Measurements from ENCODE around the gene CREB3L2.

CREB3L2 gene

GRCh38 chr7:138032186-138032585 is 30.3 kb upstream of the CREB3L2 start:
- Histone ChIP-seq H4K8ac (ENCODE audit: low read length) (no peak overlapping the region), H3K23ac (ENCODE audit: low read length in 2 of 2) (no peak overlapping the region), H3K4me1 (ENCODE audit: control insufficient read depth, insufficient read depth, low read depth, low read length) (peaks cover 5% of the 10 kb centered on the region), H3K27me3 (ENCODE audit: control insufficient read depth in 1 of 2, insufficient read depth in 1 of 2, low read length in 2 of 2) (no peaks in the 10 kb centered on the region), H3K9ac (ENCODE audit: low read length) (no peak overlapping the region), H3K79me1 (replicated peaks; ENCODE audit: low read length, poor library complexity, severe bottlenecking) (no peaks in the 10 kb centered on the region), H3K27ac (ENCODE audit: low read length, poor library complexity, severe bottlenecking) (peak overlapping the region; percentile 40), H3K9me3 (ENCODE audit: control insufficient read depth, low read length) (no peaks in the 10 kb centered on the region), H3K4me2 (ENCODE audit: low read length, poor library complexity, severe bottlenecking) (no peak overlapping the region), H4K91ac (ENCODE audit: low read length) (no peak overlapping the region), H2BK12ac (ENCODE audit: low read length in 2 of 2) (no peak overlapping the region), H3K4ac (ENCODE audit: low read depth in 1 of 2, low read length in 2 of 2) (no peak overlapping the region), H2AFZ (ENCODE audit: low read depth, low read length) (no peak overlapping the region), H3K36me3 (ENCODE audit: control insufficient read depth in 1 of 2, insufficient read depth in 2 of 2, low read depth in 1 of 2, low read length in 2 of 2) (no peaks in the 10 kb centered on the region), H2BK15ac (ENCODE audit: low read depth, poor library complexity, severe bottlenecking) (no peak overlapping the region), H2BK5ac (ENCODE audit: low read depth, low read length, poor library complexity, severe bottlenecking) (no peak overlapping the region), H2AK5ac (ENCODE audit: low read length, severe bottlenecking) (no peak overlapping the region), H2BK120ac (ENCODE audit: low read depth, low read length) (no peak overlapping the region), H3K14ac (ENCODE audit: low read length in 2 of 2) (no peak overlapping the region), H3K18ac (ENCODE audit: low read depth in 1 of 2, low read length in 2 of 2) (no peak overlapping the region), H3K4me3 (ENCODE audit: insufficient read depth in 1 of 2, low read depth in 1 of 2, low read length in 2 of 2) (no peak overlapping the region)
- no peak for DNase-seq

DNA sequence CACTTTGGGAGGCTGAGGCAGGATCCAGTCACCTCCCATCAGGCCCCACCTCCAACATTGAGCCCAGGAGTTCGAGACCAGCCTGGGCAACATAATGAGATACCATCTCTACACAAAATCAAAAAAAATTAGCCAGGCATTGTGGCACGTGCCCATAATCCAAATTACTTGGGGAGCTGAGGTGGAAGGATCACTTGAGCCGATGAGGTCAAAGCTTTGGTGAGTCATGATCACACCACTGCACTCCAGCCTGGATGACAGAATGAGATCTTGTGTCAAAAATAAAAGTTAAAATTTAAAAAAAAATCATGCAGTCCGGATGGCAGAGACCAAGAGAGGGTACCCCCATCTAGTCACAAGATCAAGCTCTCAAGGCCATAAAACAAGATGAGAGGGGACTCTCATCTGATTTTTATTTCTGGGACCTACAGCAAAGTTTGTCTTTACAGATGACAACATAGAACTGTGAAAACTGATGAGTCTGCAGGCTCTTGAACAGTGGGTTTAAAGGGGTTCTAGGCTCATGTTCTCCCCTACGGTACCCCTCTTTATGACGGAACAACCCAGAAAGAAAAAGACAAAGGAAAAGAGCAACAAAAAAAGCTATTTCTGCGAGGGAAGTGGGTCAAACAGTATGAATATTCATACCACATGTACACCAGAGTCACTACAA is 28.9 kb upstream of the CREB3L2 start:
- Histone ChIP-seq H2BK12ac (ENCODE audit: low read length in 2 of 2) (no peak overlapping the region), H3K4me3 (ENCODE audit: insufficient read depth in 1 of 2, low read depth in 1 of 2, low read length in 2 of 2) (no peak overlapping the region), H3K4me1 (ENCODE audit: control insufficient read depth, insufficient read depth, low read depth, low read length) (peaks cover 5% of the 10 kb centered on the region), H3K27ac (ENCODE audit: low read length, poor library complexity, severe bottlenecking) (no peak overlapping the region), H3K79me1 (replicated peaks; ENCODE audit: low read length, poor library complexity, severe bottlenecking) (no peaks in the 10 kb centered on the region), H3K18ac (ENCODE audit: low read depth in 1 of 2, low read length in 2 of 2) (no peak overlapping the region), H2BK15ac (ENCODE audit: low read depth, poor library complexity, severe bottlenecking) (no peak overlapping the region), H3K4me2 (ENCODE audit: low read length, poor library complexity, severe bottlenecking) (no peak overlapping the region), H3K23ac (ENCODE audit: low read length in 2 of 2) (no peak overlapping the region), H2BK120ac (ENCODE audit: low read depth, low read length) (no peak overlapping the region), H3K4ac (ENCODE audit: low read depth in 1 of 2, low read length in 2 of 2) (no peak overlapping the region), H2AFZ (ENCODE audit: low read depth, low read length) (no peak overlapping the region), H2AK5ac (ENCODE audit: low read length, severe bottlenecking) (no peak overlapping the region), H3K36me3 (ENCODE audit: control insufficient read depth in 1 of 2, insufficient read depth in 2 of 2, low read depth in 1 of 2, low read length in 2 of 2) (no peaks in the 10 kb centered on the region), H2BK5ac (ENCODE audit: low read depth, low read length, poor library complexity, severe bottlenecking) (no peak overlapping the region), H4K91ac (ENCODE audit: low read length) (no peak overlapping the region), H3K27me3 (ENCODE audit: control insufficient read depth in 1 of 2, insufficient read depth in 1 of 2, low read length in 2 of 2) (no peaks in the 10 kb centered on the region), H3K14ac (ENCODE audit: low read length in 2 of 2) (no peak overlapping the region), H4K8ac (ENCODE audit: low read length) (no peak overlapping the region), H3K9ac (ENCODE audit: low read length) (peak overlapping the region; percentile 48), H3K9me3 (ENCODE audit: control insufficient read depth, low read length) (no peaks in the 10 kb centered on the region)
- DNase-seq: peak; percentile 32
- whole genome bisulfite sequencing: 72% methylated on average over 7 of the region's 7 CpGs

DNA sequence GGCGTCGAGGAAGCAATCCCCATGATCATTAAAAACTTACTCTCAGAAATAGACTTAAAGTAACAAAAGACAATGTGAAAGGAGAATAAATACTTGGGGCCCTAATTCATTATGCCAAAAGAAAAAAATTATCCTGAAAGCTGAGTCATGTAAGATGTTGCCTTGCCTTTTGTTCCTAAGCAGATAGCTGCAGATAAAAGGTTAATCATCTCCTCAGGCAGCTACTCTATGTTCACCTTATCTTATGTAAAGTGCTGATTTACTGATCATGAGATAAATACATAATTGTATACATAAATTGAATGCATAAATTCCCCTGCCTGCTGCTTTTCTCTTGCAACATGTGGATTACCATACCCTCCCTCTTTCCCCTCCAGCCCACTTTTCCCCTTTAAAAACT is 28.1 kb upstream of the CREB3L2 start:
- no peak overlapping the region for H3K4me2 ChIP-seq (ENCODE audit: low read length, poor library complexity, severe bottlenecking)
- H2AK5ac ChIP-seq (ENCODE audit: low read length, severe bottlenecking): no peak overlapping the region
- H2BK12ac ChIP-seq (ENCODE audit: low read length in 2 of 2): no peak overlapping the region
- H3K27ac ChIP-seq (ENCODE audit: low read length, poor library complexity, severe bottlenecking): no peak overlapping the region
- no peak for DNase-seq
- no peak overlapping the region for H2AFZ ChIP-seq (ENCODE audit: low read depth, low read length)
- no peak overlapping the region for H3K18ac ChIP-seq (ENCODE audit: low read depth in 1 of 2, low read length in 2 of 2)
- H4K8ac ChIP-seq (ENCODE audit: low read length): no peak overlapping the region
- no peak overlapping the region for H3K23ac ChIP-seq (ENCODE audit: low read length in 2 of 2)
- H3K4me1 ChIP-seq (ENCODE audit: control insufficient read depth, insufficient read depth, low read depth, low read length): peaks cover 5% of the 10 kb centered on the region
- no peak overlapping the region for H3K14ac ChIP-seq (ENCODE audit: low read length in 2 of 2)
- no peaks in the 10 kb centered on the region for H3K79me1 ChIP-seq (replicated peaks; ENCODE audit: low read length, poor library complexity, severe bottlenecking)
- no peak overlapping the region for H3K4ac ChIP-seq (ENCODE audit: low read depth in 1 of 2, low read length in 2 of 2)
- no CpG with 5 or more reads among the region's 2 CpGs for WGBS
- H3K9me3 ChIP-seq (ENCODE audit: control insufficient read depth, low read length): no peaks in the 10 kb centered on the region
- no peak overlapping the region for H3K4me3 ChIP-seq (ENCODE audit: insufficient read depth in 1 of 2, low read depth in 1 of 2, low read length in 2 of 2)
- no peak overlapping the region for H3K9ac ChIP-seq (ENCODE audit: low read length)
- no peaks in the 10 kb centered on the region for H3K27me3 ChIP-seq (ENCODE audit: control insufficient read depth in 1 of 2, insufficient read depth in 1 of 2, low read length in 2 of 2)
- H2BK120ac ChIP-seq (ENCODE audit: low read depth, low read length): no peak overlapping the region
- no peak overlapping the region for H2BK5ac ChIP-seq (ENCODE audit: low read depth, low read length, poor library complexity, severe bottlenecking)
- no peak overlapping the region for H2BK15ac ChIP-seq (ENCODE audit: low read depth, poor library complexity, severe bottlenecking)
- H4K91ac ChIP-seq (ENCODE audit: low read length): no peak overlapping the region
- no peaks in the 10 kb centered on the region for H3K36me3 ChIP-seq (ENCODE audit: control insufficient read depth in 1 of 2, insufficient read depth in 2 of 2, low read depth in 1 of 2, low read length in 2 of 2)

GRCh38 chr7:138029126-138029525 is 27.2 kb upstream of the CREB3L2 start:
- Histone ChIP-seq H3K9me3 (ENCODE audit: control insufficient read depth, low read length) (no peaks in the 10 kb centered on the region), H2AFZ (ENCODE audit: low read depth, low read length) (no peak overlapping the region), H4K8ac (ENCODE audit: low read length) (no peak overlapping the region), H2BK15ac (ENCODE audit: low read depth, poor library complexity, severe bottlenecking) (no peak overlapping the region), H2BK12ac (ENCODE audit: low read length in 2 of 2) (no peak overlapping the region), H3K14ac (ENCODE audit: low read length in 2 of 2) (no peak overlapping the region), H3K4ac (ENCODE audit: low read depth in 1 of 2, low read length in 2 of 2) (no peak overlapping the region), H3K18ac (ENCODE audit: low read depth in 1 of 2, low read length in 2 of 2) (no peak overlapping the region), H3K27ac (ENCODE audit: low read length, poor library complexity, severe bottlenecking) (no peak overlapping the region), H4K91ac (ENCODE audit: low read length) (no peak overlapping the region), H3K79me1 (replicated peaks; ENCODE audit: low read length, poor library complexity, severe bottlenecking) (no peaks in the 10 kb centered on the region), H3K9ac (ENCODE audit: low read length) (no peak overlapping the region), H3K27me3 (ENCODE audit: control insufficient read depth in 1 of 2, insufficient read depth in 1 of 2, low read length in 2 of 2) (no peaks in the 10 kb centered on the region), H3K4me2 (ENCODE audit: low read length, poor library complexity, severe bottlenecking) (no peak overlapping the region), H2BK120ac (ENCODE audit: low read depth, low read length) (no peak overlapping the region), H2BK5ac (ENCODE audit: low read depth, low read length, poor library complexity, severe bottlenecking) (no peak overlapping the region), H3K36me3 (ENCODE audit: control insufficient read depth in 1 of 2, insufficient read depth in 2 of 2, low read depth in 1 of 2, low read length in 2 of 2) (no peaks in the 10 kb centered on the region), H3K23ac (ENCODE audit: low read length in 2 of 2) (no peak overlapping the region), H2AK5ac (ENCODE audit: low read length, severe bottlenecking) (peak overlapping the region; percentile 77), H3K4me1 (ENCODE audit: control insufficient read depth, insufficient read depth, low read depth, low read length) (peaks cover 5% of the 10 kb centered on the region), H3K4me3 (ENCODE audit: insufficient read depth in 1 of 2, low read depth in 1 of 2, low read length in 2 of 2) (no peak overlapping the region)
- DNase-seq: no peak
- WGBS: 75% methylated on average over 4 of the region's 4 CpGs

Data from mesenchymal stem cell (in vitro differentiated cells and primary cell).